ENCODE results near the gene TAF11L10. TPM values are rescaled to one million over a fixed set of nuclear protein-coding genes. Genes with fewer than 3 reads are reported as not detected.
"Not testable (repeated sequence)": the region's sequence is repeated elsewhere in the genome, so short reads cannot be mapped to it uniquely, and the experiment has no call there.

TAF11L10 gene
- total RNA-seq, 1 donor from 2014 or later: not detected

DNA sequence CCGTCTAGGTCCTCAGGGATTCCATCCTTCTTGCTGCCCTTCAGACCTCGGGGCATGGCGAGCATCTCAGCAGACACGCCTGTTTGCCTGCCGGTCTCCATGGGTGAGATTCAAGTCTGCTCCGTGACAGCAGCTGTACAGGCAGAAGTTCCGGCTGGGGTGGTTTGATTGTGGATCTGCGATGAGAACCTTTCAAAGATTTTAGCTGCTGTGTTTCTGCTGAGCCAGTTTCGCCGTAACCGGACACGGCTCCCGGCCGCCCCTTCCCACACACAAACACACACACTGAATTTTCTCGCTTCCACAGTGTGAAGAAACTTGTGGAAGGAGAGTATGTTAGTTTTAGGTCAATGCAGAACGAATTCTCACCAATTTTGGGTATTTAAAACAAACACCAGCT lies 12.0 kb downstream of the TAF11L10 start, which contains the start of gene TAF11L7:
Gene TAF11L7 (minus strand): TSS at position 101 of the 400 bp plus-strand sequence.
- H3K4me3 Mint-ChIP-seq; H3K27me3 Mint-ChIP-seq (ENCODE audit: insufficient read depth); H3K36me3 Mint-ChIP-seq (ENCODE audit: low read depth); H3K9me3 Mint-ChIP-seq; DNase-seq (ENCODE audit: low spot score); H3K4me1 Mint-ChIP-seq (ENCODE audit: low read depth); intact Hi-C loops (cut with micrococcal nuclease); H3K27ac Mint-ChIP-seq: not testable (repeated sequence)

Other genes starting within 250 kb of the TAF11L10 start
- not detected in 2 replicates for gene TAF11L2, start 99.6 kb downstream of the TAF11L10 start, total RNA-seq
- not detected in 2 replicates for gene TAF11L3, start 79.5 kb downstream of the TAF11L10 start, total RNA-seq
- gene TAF11L4, start 76.0 kb downstream of the TAF11L10 start, total RNA-seq: not detected in 2 replicates
- gene TAF11L5, start 72.6 kb downstream of the TAF11L10 start, total RNA-seq: not detected in 2 replicates
- gene TAF11L6, start 69.2 kb downstream of the TAF11L10 start, total RNA-seq: not detected in 2 replicates
- not detected in 2 replicates for gene TAF11L7, start 12.1 kb downstream of the TAF11L10 start, total RNA-seq
- not detected in 2 replicates for gene TAF11L8, start 6.9 kb downstream of the TAF11L10 start, total RNA-seq
- gene TAF11L9, start 3.4 kb downstream of the TAF11L10 start, total RNA-seq: not detected in 2 replicates
- gene TAF11L11, start 6.4 kb upstream of the TAF11L10 start, total RNA-seq: not detected in 2 replicates
- gene TAF11L12, start 12.6 kb upstream of the TAF11L10 start, total RNA-seq: not detected in 2 replicates
- gene TAF11L13, start 34.3 kb upstream of the TAF11L10 start, total RNA-seq: not detected in 2 replicates
- gene TAF11L14, start 36.6 kb upstream of the TAF11L10 start, total RNA-seq: not detected in 2 replicates

Data from activated T-helper 1 cell treated with anti-CD3 and anti-CD28 coated beads, Interleukin-12 subunit alpha, Interleukin-12 subunit beta, Interleukin-2, Interleukin-4 antibody, amounts not matched to agents 30 ng/mL and 10 ng/mL and 1 ng/mL, durations not matched to agents 14 hours and 24 hours and 36 hours (primary cell).